MCF 10A (cell line): Measurements from ENCODE around the gene MAGEB17. TPM values are rescaled to one million over a fixed set of nuclear protein-coding genes. Genes with fewer than 3 reads are reported as not detected.
A peak's percentile ranks its signal among the peaks of the same experiment; 100 is the strongest.
"Not testable (repeated sequence)": the region's sequence is repeated elsewhere in the genome, so short reads cannot be mapped to it uniquely, and the experiment has no call there.

ENCODE experiments used
- BruUV-seq: library from RNA; stranded (reverse); fragments of 400-500 nt; replicated peaks from 2 replicates; lab custom pipeline; 2021; lab: Mats Ljungman, UMichigan
- CTCF ChIA-PET: fragments of 300-600 bp; sonication (Branson Sonifier 250); formaldehyde crosslinking; extraction: SDS; loops from one replicate; lab custom pipeline; 2021; ENCODE audit warnings: antibody characterized with exemption, inconsistent platforms; lab: Yijun Ruan, JAX
- POLR2A ChIA-PET: fragments of 300-600, 350-650 bp; sonication (Branson Sonifier 250); formaldehyde crosslinking; extraction: SDS; loops from one replicate; lab custom pipeline; 2020; ENCODE audit warnings: antibody characterized with exemption, inconsistent platforms; lab: Yijun Ruan, JAX
- DNase-seq: peaks from one replicate; pipeline ENCODE4 v3.0.0-alpha.2; 2018; ENCODE audit not compliant: unreplicated experiment
- H3K27ac Mint-ChIP-seq: one replicate; pipeline ENCODE4 v1.8.0; 2022; ENCODE audit warnings: mild to moderate bottlenecking, low read depth, mixed read lengths; ENCODE audit not compliant: unreplicated experiment
- H3K27me3 Mint-ChIP-seq: one replicate; pipeline ENCODE4 v1.8.0; 2022; ENCODE audit warnings: mixed read lengths; ENCODE audit not compliant: insufficient read depth, unreplicated experiment
- H3K36me3 Mint-ChIP-seq: one replicate; pipeline ENCODE4 v1.8.0; 2022; ENCODE audit warnings: mild to moderate bottlenecking, moderate library complexity, mixed read lengths; ENCODE audit not compliant: insufficient read depth, unreplicated experiment
- H3K4me1 Mint-ChIP-seq: one replicate; pipeline ENCODE4 v1.8.0; 2022; ENCODE audit warnings: mixed read lengths; ENCODE audit not compliant: insufficient read depth, unreplicated experiment
- H3K4me3 Mint-ChIP-seq: one replicate; pipeline ENCODE4 v1.8.0; 2022; ENCODE audit warnings: mild to moderate bottlenecking, moderate library complexity, mixed read lengths; ENCODE audit not compliant: unreplicated experiment
- H3K9me3 Mint-ChIP-seq: one replicate; pipeline ENCODE4 v1.8.0; 2022; ENCODE audit warnings: mixed read lengths; ENCODE audit not compliant: unreplicated experiment
- CTCF ChIP-seq: fragments of 200-600 bp; IDR thresholded peaks from one replicate; pipeline ENCODE4 v1.8.0; 2022; ENCODE audit warnings: antibody characterized with exemption, mild to moderate bottlenecking; ENCODE audit not compliant: unreplicated experiment
- intact Hi-C: fragments of 100-400 bp; cut with micrococcal nuclease; formaldehyde crosslinking; loops from 2 replicates; pipeline ENCODE4 v1.14.1; 2022
- total RNA-seq: library from RNA; stranded (reverse); gene quantifications from 2 replicates; pipeline ENCODE4 v1.2.3, GENCODE V29; 2022

MAGEB17 gene
- total RNA-seq, 1 experiment from 2014 or later = not detected

- ChIA-PET POLR2A (no interaction called here), CTCF (interaction anchor here (0.6 to 2.4 kb wide), 4 partner anchors 13 to 546 kb away, joined by 3 to 7 read pairs (median 3); partner anchors contain the start of gene GRPR)
- H3K4me1 Mint-ChIP-seq = peaks cover under 1% of the 10 kb centered on the region
- H3K27me3 Mint-ChIP-seq = peaks cover 53% of the 10 kb centered on the region
- H3K4me3 Mint-ChIP-seq = no peak overlapping the region
- no peak overlapping the region for H3K27ac Mint-ChIP-seq
- no peaks in the 10 kb centered on the region for H3K36me3 Mint-ChIP-seq
- H3K9me3 Mint-ChIP-seq = no peaks in the 10 kb centered on the region
- BruUV-seq = no TSS peak
- DNase-seq = no peak
- intact Hi-C loops = no loop called here
- TF ChIP-seq CTCF = no peak
Observed at GRCh38 chrX:16143968-16144367, 23.3 kb upstream of the MAGEB17 start.

- H3K27me3 Mint-ChIP-seq = peaks cover 48% of the 10 kb centered on the region
- H3K36me3 Mint-ChIP-seq = no peaks in the 10 kb centered on the region
- intact Hi-C loops = no loop called here
- TF ChIP-seq CTCF = no peak
- ChIA-PET CTCF (interaction anchor here (0.6 to 2.4 kb wide), 3 partner anchors 21 to 545 kb away, joined by 3 to 7 read pairs (median 3); partner anchors contain the start of gene GRPR), POLR2A (no interaction called here)
- H3K27ac Mint-ChIP-seq = no peak overlapping the region
- BruUV-seq = no TSS peak
- H3K4me1 Mint-ChIP-seq = peaks cover 5% of the 10 kb centered on the region
- no peak for DNase-seq
- no peak overlapping the region for H3K4me3 Mint-ChIP-seq
- no peaks in the 10 kb centered on the region for H3K9me3 Mint-ChIP-seq
Observed at GRCh38 chrX:16144420-16144819, 22.9 kb upstream of the MAGEB17 start.

GRCh38 chrX:16145093-16145492 lies 22.2 kb upstream of the MAGEB17 start:
- H3K27ac Mint-ChIP-seq, H3K9me3 Mint-ChIP-seq, intact Hi-C loops, BruUV-seq, H3K36me3 Mint-ChIP-seq, H3K4me3 Mint-ChIP-seq, H3K4me1 Mint-ChIP-seq, DNase-seq, POLR2A ChIA-PET, CTCF ChIA-PET: not testable (repeated sequence)
- peaks cover 48% of the 10 kb centered on the region for H3K27me3 Mint-ChIP-seq

GRCh38 chrX:16145656-16146055 lies 21.6 kb upstream of the MAGEB17 start:
- no peak overlapping the region for H3K27ac Mint-ChIP-seq
- H3K36me3 Mint-ChIP-seq = no peaks in the 10 kb centered on the region
- no peak for TF ChIP-seq CTCF
- H3K9me3 Mint-ChIP-seq = no peaks in the 10 kb centered on the region
- CTCF ChIA-PET = no interaction called here
- BruUV-seq = no TSS peak
- POLR2A ChIA-PET = no interaction called here
- intact Hi-C loops = no loop called here
- DNase-seq = no peak
- no peak overlapping the region for H3K4me3 Mint-ChIP-seq
- H3K4me1 Mint-ChIP-seq = peaks cover 5% of the 10 kb centered on the region
- H3K27me3 Mint-ChIP-seq = peaks cover 52% of the 10 kb centered on the region

GRCh38 chrX:16148896-16149295 lies 18.4 kb upstream of the MAGEB17 start:
- ChIA-PET POLR2A (no interaction called here), CTCF (no interaction called here)
- Mint-ChIP-seq H3K36me3 (no peaks in the 10 kb centered on the region), H3K9me3 (no peaks in the 10 kb centered on the region), H3K27me3 (peaks cover 51% of the 10 kb centered on the region), H3K4me1 (peaks cover 5% of the 10 kb centered on the region), H3K4me3 (no peak overlapping the region), H3K27ac (no peak overlapping the region)
- no TSS peak for BruUV-seq
- DNase-seq = peak; percentile 44
- intact Hi-C loops = no loop called here
- TF ChIP-seq CTCF = no peak
